ENCODE results near the gene IRAK3. TPM values are rescaled to one million over a fixed set of nuclear protein-coding genes. Genes with fewer than 3 reads are reported as not detected.
"Not testable (repeated sequence)": the region's sequence is repeated elsewhere in the genome, so short reads cannot be mapped to it uniquely, and the experiment has no call there.

The IRAK3 gene
- total RNA-seq, 1 donor, result 3.0 TPM

GRCh38 chr12:66210840-66211239 lies 21.8 kb downstream of the IRAK3 start:
- H3K4me3 ChIP-seq (ENCODE audit: low read depth, low read length), result no peak overlapping the region
- TF ChIP-seq, protein P1, sequence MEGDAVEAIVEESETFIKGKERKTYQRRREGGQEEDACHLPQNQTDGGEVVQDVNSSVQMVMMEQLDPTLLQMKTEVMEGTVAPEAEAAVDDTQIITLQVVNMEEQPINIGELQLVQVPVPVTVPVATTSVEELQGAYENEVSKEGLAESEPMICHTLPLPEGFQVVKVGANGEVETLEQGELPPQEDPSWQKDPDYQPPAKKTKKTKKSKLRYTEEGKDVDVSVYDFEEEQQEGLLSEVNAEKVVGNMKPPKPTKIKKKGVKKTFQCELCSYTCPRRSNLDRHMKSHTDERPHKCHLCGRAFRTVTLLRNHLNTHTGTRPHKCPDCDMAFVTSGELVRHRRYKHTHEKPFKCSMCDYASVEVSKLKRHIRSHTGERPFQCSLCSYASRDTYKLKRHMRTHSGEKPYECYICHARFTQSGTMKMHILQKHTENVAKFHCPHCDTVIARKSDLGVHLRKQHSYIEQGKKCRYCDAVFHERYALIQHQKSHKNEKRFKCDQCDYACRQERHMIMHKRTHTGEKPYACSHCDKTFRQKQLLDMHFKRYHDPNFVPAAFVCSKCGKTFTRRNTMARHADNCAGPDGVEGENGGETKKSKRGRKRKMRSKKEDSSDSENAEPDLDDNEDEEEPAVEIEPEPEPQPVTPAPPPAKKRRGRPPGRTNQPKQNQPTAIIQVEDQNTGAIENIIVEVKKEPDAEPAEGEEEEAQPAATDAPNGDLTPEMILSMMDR (IDR thresholded peaks at IDR 0.05; ENCODE audit: insufficient read depth, low read depth, low read length), result no peak
- no peak for DNase-seq (ENCODE audit: low read depth)

DNA sequence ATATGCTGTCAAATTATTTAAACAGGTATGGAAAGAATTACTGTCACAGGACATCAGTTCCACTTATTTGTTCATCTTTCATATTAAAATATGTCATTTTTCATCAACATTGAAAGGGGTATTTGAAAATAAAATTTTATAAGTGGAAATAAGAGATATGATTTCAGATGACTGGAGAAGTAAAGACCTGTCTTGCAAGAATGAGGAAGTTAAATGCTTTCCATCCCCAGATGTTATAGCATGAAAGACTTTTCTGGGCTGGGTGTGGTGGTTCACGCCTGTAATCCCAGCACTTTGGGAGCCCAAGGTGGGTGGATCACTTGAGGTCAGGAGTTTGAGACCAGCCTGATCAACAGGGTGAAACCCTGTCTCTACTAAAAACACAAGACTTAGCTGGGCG lies 22.6 kb downstream of the IRAK3 start:
- not testable (repeated sequence) for H3K4me3 ChIP-seq (ENCODE audit: low read depth, low read length); DNase-seq (ENCODE audit: low read depth)

- not testable (repeated sequence) for H3K4me3 ChIP-seq (ENCODE audit: low read depth, low read length); DNase-seq (ENCODE audit: low read depth)
Measured at GRCh38 chr12:66213011-66213410, 24.0 kb downstream of the IRAK3 start.

GRCh38 chr12:66217342-66217917 lies 28.4 kb downstream of the IRAK3 start:
- TF ChIP-seq, protein P1 (IDR thresholded peaks at IDR 0.05; ENCODE audit: insufficient read depth, low read depth, low read length), result no peak
- DNase-seq (ENCODE audit: low read depth), result no peak
- H3K4me3 ChIP-seq (ENCODE audit: low read depth, low read length), result no peak overlapping the region

DNA sequence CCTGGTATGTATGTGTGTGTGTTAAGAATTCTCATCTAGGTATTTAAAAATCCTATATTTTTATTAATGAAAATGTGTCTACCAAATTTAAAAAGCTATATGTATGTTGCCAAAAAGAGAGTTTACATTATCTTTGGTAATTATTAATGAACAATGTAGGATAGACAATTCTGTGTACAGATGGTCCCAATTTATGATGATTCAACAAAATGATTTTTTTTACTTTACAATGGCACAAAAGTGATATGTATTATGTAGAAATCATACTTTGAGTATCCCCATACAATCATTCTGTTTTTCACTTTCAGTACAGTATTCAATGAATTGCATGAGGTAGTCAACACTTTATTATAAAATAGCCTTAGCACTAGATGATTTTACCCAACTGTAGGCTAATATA lies 39.4 kb downstream of the IRAK3 start:
- TF ChIP-seq, protein P1 (IDR thresholded peaks at IDR 0.05; ENCODE audit: insufficient read depth, low read depth, low read length), result no peak
- DNase-seq (ENCODE audit: low read depth), result no peak
- H3K4me3 ChIP-seq (ENCODE audit: low read depth, low read length), result no peak overlapping the region

GRCh38 chr12:66232263-66232662 lies 43.2 kb downstream of the IRAK3 start:
- TF ChIP-seq, protein P1 (IDR thresholded peaks at IDR 0.05; ENCODE audit: insufficient read depth, low read depth, low read length), result no peak
- no peak for DNase-seq (ENCODE audit: low read depth)

GRCh38 chr12:66234037-66234693 lies 45.2 kb downstream of the IRAK3 start:
- H3K4me3 ChIP-seq (ENCODE audit: low read depth, low read length); DNase-seq (ENCODE audit: low read depth): not testable (repeated sequence)

More at GRCh38 chr12:66232263-66232662, 43.2 kb downstream of the IRAK3 start:
- H3K4me3 ChIP-seq (ENCODE audit: low read depth, low read length), result no peak overlapping the region

DNA sequence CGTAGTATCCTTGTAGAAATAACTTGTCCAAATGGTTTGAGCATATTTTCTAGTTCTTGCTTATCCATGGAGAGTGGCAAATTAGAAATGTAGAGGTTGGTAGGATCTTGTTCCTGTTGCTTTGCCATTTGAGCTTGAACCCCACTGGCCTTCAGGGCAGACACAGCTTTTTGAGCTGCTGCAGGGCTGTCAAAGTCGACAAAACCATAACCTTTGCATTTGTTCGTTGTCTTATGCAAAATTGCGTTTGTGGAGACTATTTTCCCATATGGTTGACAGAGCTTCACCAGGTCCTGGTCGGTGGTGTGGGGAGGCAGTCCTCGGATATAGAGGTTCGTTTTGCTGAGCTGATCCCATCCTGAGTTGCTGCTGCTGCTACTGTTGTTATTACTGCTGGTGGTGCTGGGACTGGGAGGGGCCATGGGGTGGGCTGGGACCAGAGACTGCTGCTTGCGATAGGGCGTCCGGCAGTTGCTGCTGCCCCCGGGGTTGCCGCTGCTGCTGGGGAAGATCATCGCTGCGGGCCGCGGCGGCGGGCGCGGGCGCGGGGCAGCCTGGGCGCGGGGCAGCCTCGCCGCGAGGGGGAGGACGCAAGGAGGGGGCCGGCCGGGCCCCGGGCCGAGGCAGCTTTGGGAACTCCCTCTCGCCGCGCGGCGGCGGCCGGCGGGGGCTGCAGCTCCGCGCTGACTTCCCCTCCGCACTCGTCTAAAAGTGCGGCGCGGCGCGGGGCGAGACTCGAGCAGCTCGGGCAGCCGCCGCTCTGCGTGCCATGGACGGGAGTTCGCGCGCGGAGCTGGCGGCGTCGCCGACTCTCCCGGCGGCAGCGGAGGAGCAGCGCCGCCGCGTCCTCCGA lies 46.0 kb downstream of the IRAK3 start:
- peak overlapping the region; percentile 59 for H3K4me3 ChIP-seq (ENCODE audit: low read depth, low read length)
- DNase-seq (ENCODE audit: low read depth), result peak; percentile 56

Data from fibroblast of villous mesenchyme (primary cell).